Ovary (tissue), 9 donors: ENCODE results near the gene CCDC97. TPM values are rescaled to one million over a fixed set of nuclear protein-coding genes. Genes with fewer than 3 reads are reported as not detected.

Source experiments
- DNase-seq, 5 donors: peaks; one replicate each; pipeline ENCODE4 v3.0.0-alpha.2; 2019 to 2020
- H3K27ac ChIP-seq, 2 donors: fragments of 200-600 bp; one replicate each; pipeline versions ENCODE4 v1.5.1 to v1.8.0; 2019 to 2022
- H3K27me3 ChIP-seq: fragments of 200-600 bp; one replicate; pipeline ENCODE4 v1.8.0; 2022
- H3K36me3 ChIP-seq: fragments of 200-600 bp; sonication (generic); one replicate; pipeline ENCODE4 v1.5.1; 2019
- H3K4me1 ChIP-seq: one replicate; pipeline ENCODE4 v1.8.1; 2013; ENCODE audit warnings: mild to moderate bottlenecking, moderate library complexity; ENCODE audit not compliant: insufficient read depth
- H3K4me3 ChIP-seq: fragments of 200-600 bp; sonication (generic); one replicate; pipeline ENCODE4 v1.5.1; 2017
- H3K9me3 ChIP-seq, 2 donors: fragments of 200-600 bp in 1 of 2; sonication (generic) in 1 of 2; one replicate each; pipeline versions ENCODE4 v1.5.1 to v1.8.1; 2013 to 2019; ENCODE audit warnings: mild to moderate bottlenecking in 1 of 2, moderate library complexity in 1 of 2
- EP300 ChIP-seq: sonication (generic); formaldehyde crosslinking; IDR thresholded peaks from one replicate; pipeline ENCODE4 v1.6.1; 2017; ENCODE audit warnings: antibody characterized with exemption
- POLR2A ChIP-seq: fragments of 450-650 bp; IDR thresholded peaks from one replicate; pipeline ENCODE4 v1.6.1; 2017; ENCODE audit warnings: antibody characterized with exemption, mild to moderate bottlenecking, moderate library complexity
- WGBS, 3 donors: extraction: QIAGEN DNeasy Blood & Tissue Kit in 1 of 3; methylation state at CpG; one replicate each; pipeline versions ENCODE4 v1.1.5 to v1.1.7; 2013 to 2017; 5-methylcytosine and 5-hydroxymethylcytosine counted together
- intact Hi-C, 4 donors: fragments of 100-400 bp; cut with DNase I; formaldehyde crosslinking; loops; one replicate each; pipeline versions ENCODE4 v1.11.0 to v1.15.1; 2022 to 2023
- polyA plus RNA-seq, 2 donors: library from polyadenylated mRNA; stranded (reverse); fragments of 200-250 nt in 1 of 2; fragments of 350-450 nt in 1 of 2; fragmentation: Illumina TruSeq in 1 of 2; extraction: RNeasy Lipid Tissue Mini Kit (QIAGEN cat#74804) in 1 of 2; gene quantifications; one replicate each; pipeline ENCODE4 v1.2.3, GENCODE V29; 2013 to 2014
- total RNA-seq, 7 donors: library from RNA; depleted of rRNA in 2 of 7; stranded (reverse); fragments of >200 nt in 2 of 7; fragmentation: NEBNext Ultra II Directional in 3 of 7; extraction: Animal tissue kit (Norgen Biotek cat#: 25700) in 3 of 7; gene quantifications; one replicate each; pipeline versions ENCODE4 v1.1.0 to v1.2.4, GENCODE V29; 2016 to 2023
- TF ChIP-seq, protein P1 (sequence below), 3 donors: fragments of 450-650 bp in 2 of 3; fragments of 200-600 bp in 1 of 3; IDR thresholded peaks; one replicate each; pipeline versions ENCODE4 v1.5.1 to v1.8.0; 2016 to 2022; ENCODE audit warnings: antibody characterized with exemption in 3 of 3, mild to moderate bottlenecking in 1 of 3
- donor health status: DM: no; HTN: no; CAD: no; lungs with moderate emphysema.
- donor health status: DM: no; HTN: no; CAD: no.
- donor health status: Bipolar disorder and iron deficiency.
- donor health status: DM: yes; HTN: yes; CAD: no.
- donor health status: DM: no; HTN: no; CAD: no.
- donor health status: DM: yes; HTN: yes; CAD: no.

Gene CCDC97
- total and polyA plus RNA-seq, 9 donors = 12.8 to 46.1 (median 29.5) TPM

DNA sequence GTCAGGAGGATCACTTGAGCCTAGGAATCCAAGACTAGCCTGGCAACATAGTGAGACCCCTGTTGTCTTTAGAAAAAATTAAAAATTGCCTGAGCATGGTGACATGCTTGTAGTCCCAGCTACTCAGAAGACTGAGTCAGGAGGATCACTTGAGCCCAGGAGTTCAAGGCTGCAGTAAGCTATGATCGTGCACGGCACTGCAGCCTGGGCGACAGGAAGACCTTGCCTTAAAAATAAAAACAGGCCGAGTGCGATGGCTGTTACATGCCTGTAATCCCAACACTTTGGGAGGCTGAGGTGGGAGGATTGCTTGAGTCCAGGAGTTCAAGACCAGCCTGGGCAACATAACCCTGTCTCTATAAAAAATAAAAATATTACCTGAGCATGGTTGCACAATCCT, 40.4 kb upstream of the CCDC97 start:
- Histone ChIP-seq H3K27me3 (no peaks in the 10 kb centered on the region), H3K9me3 (no peaks in the 10 kb centered on the region), H3K27ac (no peak overlapping the region), H3K4me1 (peaks cover 3% of the 10 kb centered on the region), H3K4me3 (no peak overlapping the region), H3K36me3 (no peaks in the 10 kb centered on the region)
- no peak for DNase-seq
- TF ChIP-seq, protein P1, sequence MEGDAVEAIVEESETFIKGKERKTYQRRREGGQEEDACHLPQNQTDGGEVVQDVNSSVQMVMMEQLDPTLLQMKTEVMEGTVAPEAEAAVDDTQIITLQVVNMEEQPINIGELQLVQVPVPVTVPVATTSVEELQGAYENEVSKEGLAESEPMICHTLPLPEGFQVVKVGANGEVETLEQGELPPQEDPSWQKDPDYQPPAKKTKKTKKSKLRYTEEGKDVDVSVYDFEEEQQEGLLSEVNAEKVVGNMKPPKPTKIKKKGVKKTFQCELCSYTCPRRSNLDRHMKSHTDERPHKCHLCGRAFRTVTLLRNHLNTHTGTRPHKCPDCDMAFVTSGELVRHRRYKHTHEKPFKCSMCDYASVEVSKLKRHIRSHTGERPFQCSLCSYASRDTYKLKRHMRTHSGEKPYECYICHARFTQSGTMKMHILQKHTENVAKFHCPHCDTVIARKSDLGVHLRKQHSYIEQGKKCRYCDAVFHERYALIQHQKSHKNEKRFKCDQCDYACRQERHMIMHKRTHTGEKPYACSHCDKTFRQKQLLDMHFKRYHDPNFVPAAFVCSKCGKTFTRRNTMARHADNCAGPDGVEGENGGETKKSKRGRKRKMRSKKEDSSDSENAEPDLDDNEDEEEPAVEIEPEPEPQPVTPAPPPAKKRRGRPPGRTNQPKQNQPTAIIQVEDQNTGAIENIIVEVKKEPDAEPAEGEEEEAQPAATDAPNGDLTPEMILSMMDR (IDR thresholded peaks at IDR 0.05) = no peak
- TF ChIP-seq POLR2A (no peak), EP300 (no peak)
- WGBS, 3 donors = 77 to 82% (median 79%) methylated on average over 5 of the region's 5 CpGs
- intact Hi-C loops = loop anchor here in 2 of 4 donors (5.0 to 10.0 kb wide), 3 partner anchors 38 to 607 kb away; no protein-coding TSS in a partner anchor

DNA sequence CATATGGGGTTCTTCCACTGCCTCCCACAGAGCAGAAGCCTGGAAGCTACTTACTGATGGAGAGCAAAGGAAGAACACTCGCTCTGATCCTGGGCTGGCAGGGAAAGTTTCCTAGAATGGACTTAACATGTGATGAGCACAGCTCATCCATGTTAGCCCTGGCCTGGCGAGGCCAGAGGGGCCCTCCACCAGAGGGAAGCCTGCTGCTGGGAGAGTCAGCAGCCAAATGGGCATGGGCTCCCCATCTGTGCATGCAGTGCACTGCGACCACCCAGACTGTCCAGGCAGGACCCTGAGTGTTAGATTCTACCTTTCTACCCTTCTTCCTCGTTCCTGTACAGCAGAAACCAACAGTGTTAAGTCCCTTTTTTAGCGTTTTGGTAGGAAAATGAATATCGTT, 36.9 kb upstream of the CCDC97 start:
- DNase-seq = peak in 1 of 5 donors; percentile 6
- Histone ChIP-seq H3K36me3 (no peaks in the 10 kb centered on the region), H3K27me3 (no peaks in the 10 kb centered on the region), H3K9me3 (no peaks in the 10 kb centered on the region), H3K4me3 (no peak overlapping the region), H3K4me1 (no peaks in the 10 kb centered on the region), H3K27ac (no peak overlapping the region)
- no peak for TF ChIP-seq POLR2A
- no peak for TF ChIP-seq EP300
- 81 to 87% (median 82%) methylated on average over 6 of the region's 6 CpGs for WGBS, 3 donors
- intact Hi-C loops = no loop called here

DNA sequence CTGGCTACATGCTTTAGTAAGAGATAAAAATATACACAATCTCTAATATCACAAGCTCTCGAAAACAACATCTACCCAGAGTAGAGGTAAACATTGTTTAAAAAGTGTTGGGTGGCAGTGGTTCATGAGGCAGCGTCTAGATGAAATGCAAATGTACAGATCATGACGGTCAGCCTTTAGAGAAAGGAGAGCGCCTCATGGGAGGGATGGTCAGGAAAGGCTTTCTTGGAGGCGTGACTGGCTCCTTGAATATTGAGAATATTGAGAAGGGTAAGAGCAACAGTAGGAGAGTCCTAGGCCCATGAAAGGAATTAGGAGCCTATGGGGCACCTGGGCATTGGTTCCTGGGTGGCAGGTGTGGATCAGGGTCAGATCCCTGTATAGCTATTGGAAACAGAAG, 35.2 kb upstream of the CCDC97 start:
- no peaks in the 10 kb centered on the region for H3K9me3 ChIP-seq
- DNase-seq = no peak

DNA sequence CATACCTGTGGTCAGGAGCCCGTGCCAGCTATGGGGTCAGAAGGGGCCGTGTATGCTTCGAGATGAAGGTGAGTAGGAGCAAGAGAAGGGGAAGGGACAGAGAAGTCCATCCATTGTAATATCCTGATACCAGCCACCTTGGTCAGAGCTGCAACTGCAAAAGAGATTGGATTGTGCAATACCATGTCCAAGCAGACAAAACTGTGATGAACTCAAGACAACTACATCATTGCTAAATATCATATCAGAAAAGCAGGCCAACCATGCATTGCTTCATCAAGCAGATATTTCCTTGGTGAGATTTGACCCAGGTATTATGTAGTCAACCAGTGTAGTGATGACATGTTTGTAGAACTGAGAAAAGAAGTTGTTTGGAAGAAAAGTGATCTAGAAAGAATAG, 33.7 kb upstream of the CCDC97 start:
- Histone ChIP-seq H3K4me3 (no peak overlapping the region), H3K9me3 (no peaks in the 10 kb centered on the region), H3K4me1 (no peaks in the 10 kb centered on the region), H3K27ac (no peak overlapping the region), H3K27me3 (no peaks in the 10 kb centered on the region), H3K36me3 (no peaks in the 10 kb centered on the region)
- DNase-seq = no peak
- TF ChIP-seq POLR2A = no peak
- TF ChIP-seq, protein P1 (IDR thresholded peaks at IDR 0.05) = no peak
- no peak for TF ChIP-seq EP300
- intact Hi-C loops = no loop called here
- WGBS, 3 donors = 36 to 61% (median 43%) methylated on average over 3 of the region's 3 CpGs

More for the DNA sequence above, 35.2 kb upstream of the CCDC97 start:
- intact Hi-C loops = no loop called here
- Histone ChIP-seq H3K27ac (no peak overlapping the region), H3K27me3 (no peaks in the 10 kb centered on the region), H3K4me3 (no peak overlapping the region), H3K36me3 (no peaks in the 10 kb centered on the region), H3K4me1 (no peaks in the 10 kb centered on the region)
- TF ChIP-seq POLR2A (no peak), EP300 (no peak)
- TF ChIP-seq, protein P1 (IDR thresholded peaks at IDR 0.05) = no peak
- 86 to 95% (median 90%) methylated on average over 5 of the region's 5 CpGs for WGBS, 3 donors

DNA sequence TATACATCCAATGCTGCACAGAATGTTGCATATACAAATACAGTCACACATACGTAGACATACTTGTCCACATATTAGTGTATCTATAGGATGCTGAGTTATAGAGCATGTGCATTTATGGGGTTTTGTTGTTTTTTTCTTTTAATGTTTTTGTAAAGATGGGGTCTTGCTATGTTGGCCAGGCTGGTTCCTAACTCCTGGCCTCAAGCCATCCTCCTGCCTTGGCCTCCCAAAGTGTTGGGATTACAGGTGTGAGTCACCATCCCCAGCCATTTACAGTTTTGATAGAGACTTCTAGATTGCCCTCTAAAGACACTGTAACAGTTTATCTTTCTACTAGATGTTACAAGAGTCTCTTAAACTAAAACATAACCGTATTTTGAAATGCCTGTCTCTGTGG, 31.5 kb upstream of the CCDC97 start:
- 90 to 97% (median 94%) methylated on average over 2 of the region's 2 CpGs for WGBS, 3 donors
- Histone ChIP-seq H3K27ac (no peak overlapping the region), H3K4me3 (no peak overlapping the region), H3K9me3 (no peaks in the 10 kb centered on the region), H3K36me3 (no peaks in the 10 kb centered on the region), H3K27me3 (no peaks in the 10 kb centered on the region), H3K4me1 (no peaks in the 10 kb centered on the region)
- intact Hi-C loops = no loop called here
- TF ChIP-seq EP300 (no peak), POLR2A (no peak)
- TF ChIP-seq, protein P1 (IDR thresholded peaks at IDR 0.05) = no peak
- no peak for DNase-seq
